Suppressor macrophage treated with lipopolysaccharide for 1 hour (primary cell): ENCODE results near the gene KRAS.
A peak's percentile ranks its signal among the peaks of the same experiment; 100 is the strongest.

Source experiments
- DNase-seq, 3 donors: peaks; one replicate each; pipeline ENCODE4 v3.0.0-alpha.2; 2020 to 2022

KRAS gene

GRCh38 chr12:25250744-25251730, at the start of gene KRAS:
KRAS (minus strand) TSS chr12:25250929.
- DNase-seq: peak; percentile 96 to 98 (median 98)

- DNase-seq: no peak
Measured at GRCh38 chr12:25296381-25296780, 45.7 kb upstream of the KRAS start.

GRCh38 chr12:25295361-25295760, 44.6 kb upstream of the KRAS start:
- peak in 1 of 3 donors; percentile 28 for DNase-seq

- DNase-seq: peak; percentile 36 to 59 (median 58)
Measured at GRCh38 chr12:25293653-25294052, 42.9 kb upstream of the KRAS start.

- peak; percentile 75 to 86 (median 75) for DNase-seq
Measured at GRCh38 chr12:25292810-25293221, 42.1 kb upstream of the KRAS start.

- DNase-seq: no peak
Measured at GRCh38 chr12:25287610-25288009, 36.9 kb upstream of the KRAS start.

GRCh38 chr12:25286837-25287236, 36.1 kb upstream of the KRAS start:
- DNase-seq: no peak

- DNase-seq: no peak
Measured at GRCh38 chr12:25284024-25284423, 33.3 kb upstream of the KRAS start.

GRCh38 chr12:25283006-25283405, 32.3 kb upstream of the KRAS start:
- no peak for DNase-seq

GRCh38 chr12:25280082-25280481, 29.4 kb upstream of the KRAS start:
- DNase-seq: no peak

GRCh38 chr12:25278269-25278668, 27.5 kb upstream of the KRAS start:
- DNase-seq: no peak

GRCh38 chr12:25276199-25276937, 25.6 kb upstream of the KRAS start:
- peak; percentile 34 to 68 (median 49) for DNase-seq

- DNase-seq: no peak
Measured at GRCh38 chr12:25271486-25272098, 20.9 kb upstream of the KRAS start.

GRCh38 chr12:25269701-25270100, 19.0 kb upstream of the KRAS start:
- DNase-seq: peak; percentile 21 to 38 (median 37)

GRCh38 chr12:25266497-25266896, 15.8 kb upstream of the KRAS start:
- no peak for DNase-seq

- DNase-seq: no peak
Measured at GRCh38 chr12:25264862-25265261, 14.1 kb upstream of the KRAS start.

GRCh38 chr12:25264114-25264513, 13.4 kb upstream of the KRAS start:
- no peak for DNase-seq

- DNase-seq: no peak
Measured at GRCh38 chr12:25263594-25263993, 12.9 kb upstream of the KRAS start.

- DNase-seq: no peak
Measured at GRCh38 chr12:25262389-25263074, 11.8 kb upstream of the KRAS start.

- DNase-seq: no peak
Measured at GRCh38 chr12:25257590-25258324, 7.0 kb upstream of the KRAS start.

GRCh38 chr12:25256826-25257225, 6.1 kb upstream of the KRAS start:
- DNase-seq: no peak

GRCh38 chr12:25256005-25256404, 5.3 kb upstream of the KRAS start:
- no peak for DNase-seq
